Inferior parietal cortex (tissue), 1 donor: Measurements from ENCODE around the gene PLEKHA6.

Experiments
- DNase-seq: peaks from one replicate; pipeline ENCODE4 v3.0.0-alpha.2; 2016; ENCODE audit errors: extremely low spot score

Gene PLEKHA6

GRCh38 chr1:204286315-204286714 lies 73.4 kb downstream of the PLEKHA6 start:
- no peak for DNase-seq

DNA sequence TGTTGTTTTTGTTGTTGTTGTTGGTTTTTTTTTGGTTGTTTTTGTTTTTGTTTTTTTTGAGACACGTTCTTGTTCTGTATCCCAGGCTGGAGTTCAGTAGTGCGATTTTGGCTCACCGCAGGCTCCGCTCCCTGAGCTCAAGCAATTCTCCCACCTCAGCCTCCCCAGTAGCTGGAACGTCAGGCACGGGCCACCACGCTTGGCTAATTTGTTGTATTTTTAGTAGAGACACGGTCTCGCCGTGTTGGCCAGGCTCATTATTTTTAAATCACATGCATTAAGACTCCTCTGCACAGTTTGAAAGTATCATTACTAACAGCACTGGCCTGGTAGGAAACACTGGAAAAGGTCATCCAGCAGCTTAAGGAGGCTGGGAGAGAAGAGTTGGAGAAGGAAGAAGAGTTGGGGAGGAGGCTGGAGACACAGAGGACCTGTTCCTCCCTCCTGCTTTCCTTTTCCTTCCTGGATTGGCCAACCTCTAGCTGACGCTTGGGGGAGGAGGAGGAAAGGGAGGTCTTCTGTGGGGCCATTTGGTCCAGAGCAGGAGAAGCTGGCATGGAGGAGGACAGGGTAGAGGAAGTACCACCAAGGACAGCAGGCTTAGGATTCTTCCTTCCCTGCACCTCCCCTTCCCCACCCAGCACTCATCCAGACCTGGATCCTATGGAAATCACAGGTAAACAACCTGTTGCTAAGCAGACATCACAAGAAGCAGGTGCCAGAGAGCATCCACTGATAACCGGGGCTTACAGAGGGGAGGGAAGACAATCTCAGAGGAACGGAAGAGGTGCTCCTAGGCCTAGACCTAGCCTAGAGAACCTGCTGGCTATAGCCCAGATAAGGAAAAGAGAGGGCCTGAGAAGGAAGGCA lies 74.1 kb downstream of the PLEKHA6 start:
- DNase-seq, result no peak

GRCh38 chr1:204284929-204285328 lies 74.8 kb downstream of the PLEKHA6 start:
- no peak for DNase-seq

DNA sequence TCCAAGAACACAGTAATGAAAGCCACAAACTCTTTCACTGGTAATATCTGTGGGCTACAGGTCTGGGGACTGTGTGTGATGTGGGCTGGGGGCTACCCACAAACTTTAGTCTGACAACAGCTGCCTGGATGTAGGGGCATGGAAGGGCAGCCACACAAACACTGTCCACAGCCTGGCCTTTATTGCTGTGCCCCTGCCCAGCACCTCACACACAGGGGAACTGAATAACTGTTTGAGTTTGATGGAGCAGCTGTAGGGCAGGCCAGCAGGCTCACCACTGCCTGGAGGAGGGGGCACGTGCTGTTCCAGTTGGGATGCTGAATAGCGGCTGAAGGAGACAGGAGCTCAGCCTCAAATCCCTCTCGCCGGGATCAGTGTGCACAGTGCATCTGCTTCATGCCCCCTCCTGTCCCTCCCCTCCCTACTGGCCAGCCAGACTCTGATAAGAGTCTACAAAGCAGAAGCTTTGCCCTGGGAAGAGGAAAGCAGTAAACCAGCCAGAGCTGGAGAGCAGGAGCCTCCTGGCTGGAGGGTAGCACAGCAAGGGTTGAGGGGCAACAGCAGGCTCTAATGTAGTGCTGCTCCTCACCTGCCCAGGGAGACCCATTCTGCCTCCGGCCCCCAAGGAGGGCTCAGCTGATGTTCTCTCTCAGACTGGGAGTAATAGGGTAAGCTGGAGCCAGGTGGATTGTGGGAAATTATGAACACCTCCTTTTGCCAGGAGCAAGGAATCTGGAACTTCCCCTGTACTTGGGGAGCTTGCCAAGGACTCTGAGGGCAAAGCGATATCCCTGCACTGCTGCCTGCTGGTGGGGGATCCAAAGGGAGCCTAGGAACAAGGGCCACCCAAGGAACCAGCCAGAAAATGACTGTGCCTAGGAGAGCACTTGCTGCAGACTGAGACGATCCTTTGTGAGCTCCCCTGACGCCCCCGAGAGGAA lies 75.7 kb downstream of the PLEKHA6 start:
- no peak for DNase-seq

DNA sequence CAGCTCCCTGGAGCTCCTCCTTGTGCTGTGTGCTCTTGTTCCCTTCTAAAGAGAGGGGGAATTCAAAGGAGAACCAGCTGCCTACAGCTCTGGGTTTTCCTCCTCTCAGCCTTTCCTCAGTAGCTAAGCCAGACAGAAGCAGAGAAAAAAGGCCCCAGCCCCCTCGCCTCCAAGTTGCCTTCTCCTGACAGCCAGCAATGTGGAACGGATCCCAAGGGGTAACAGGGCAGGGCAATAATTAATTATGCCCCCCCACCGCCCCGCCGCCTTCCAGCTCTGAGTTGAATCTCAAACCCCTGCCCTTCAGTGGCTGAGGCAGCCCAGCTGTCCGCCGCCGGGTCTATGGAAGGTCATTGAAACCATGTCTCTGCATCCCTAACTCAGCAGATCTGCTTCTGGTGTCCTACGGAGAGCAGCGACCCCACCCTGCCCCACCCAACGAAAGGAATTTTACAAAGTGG lies 76.9 kb downstream of the PLEKHA6 start:
- DNase-seq, result no peak

DNA sequence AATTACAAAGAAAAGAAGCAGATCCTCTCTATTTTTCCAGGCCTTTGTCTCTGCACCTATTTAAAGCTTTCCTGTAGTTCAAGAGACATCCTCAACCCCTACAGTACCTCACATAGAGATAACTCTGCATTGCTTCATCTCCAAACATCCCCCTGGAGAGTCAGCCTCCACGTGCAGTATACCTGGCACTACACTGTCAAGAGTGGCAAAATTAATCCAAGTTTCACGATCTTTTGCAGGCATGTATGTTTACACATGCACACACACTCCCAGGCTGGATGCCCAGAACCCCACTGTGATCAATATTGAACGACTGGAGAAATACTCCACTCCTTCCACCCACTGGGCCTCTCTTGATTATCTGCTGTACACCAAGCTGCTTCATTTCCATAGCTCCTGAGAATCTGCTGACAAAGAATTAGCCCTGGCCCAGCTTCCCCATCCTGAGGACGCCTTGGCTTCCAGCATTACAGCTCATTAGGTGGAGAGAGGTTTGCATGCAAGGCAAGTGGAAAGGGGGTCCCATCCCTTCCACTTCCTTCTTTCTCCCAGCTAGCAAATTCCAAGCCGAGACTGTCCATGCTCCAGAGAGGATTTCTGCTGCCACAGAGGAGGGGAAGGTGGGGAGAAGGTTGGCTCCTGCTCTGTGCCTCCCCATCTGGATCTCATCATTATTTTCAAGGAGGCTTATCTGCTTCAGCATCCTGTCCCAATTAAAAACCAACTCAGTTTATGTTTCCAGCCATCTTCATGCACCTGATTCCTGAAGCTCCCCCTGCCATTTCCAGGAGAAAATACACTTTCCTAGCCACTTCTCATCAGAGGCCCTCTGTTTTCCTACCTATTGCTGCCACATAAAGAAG lies 79.4 kb downstream of the PLEKHA6 start:
- DNase-seq, result no peak

GRCh38 chr1:204278958-204279357 lies 80.8 kb downstream of the PLEKHA6 start:
- DNase-seq, result no peak

DNA sequence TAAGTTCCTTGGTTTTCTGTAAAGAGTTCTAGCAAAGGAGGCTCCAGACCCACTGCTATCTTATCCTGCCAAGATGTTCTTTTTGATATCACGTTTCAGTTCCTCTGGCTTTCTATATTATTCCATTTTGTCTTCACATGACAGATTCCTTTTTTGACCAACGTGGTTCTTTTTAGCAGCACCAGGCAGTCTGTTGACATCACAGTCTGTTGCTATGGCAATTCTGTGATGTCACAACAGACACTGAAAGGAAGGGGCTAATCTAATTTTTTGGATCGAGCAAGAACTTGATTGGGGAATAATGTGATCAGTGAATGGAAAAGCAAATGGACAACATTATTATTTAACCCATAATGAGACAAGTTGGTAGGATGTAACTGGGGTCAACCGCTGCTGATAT lies 81.5 kb downstream of the PLEKHA6 start:
- DNase-seq, result no peak

DNA sequence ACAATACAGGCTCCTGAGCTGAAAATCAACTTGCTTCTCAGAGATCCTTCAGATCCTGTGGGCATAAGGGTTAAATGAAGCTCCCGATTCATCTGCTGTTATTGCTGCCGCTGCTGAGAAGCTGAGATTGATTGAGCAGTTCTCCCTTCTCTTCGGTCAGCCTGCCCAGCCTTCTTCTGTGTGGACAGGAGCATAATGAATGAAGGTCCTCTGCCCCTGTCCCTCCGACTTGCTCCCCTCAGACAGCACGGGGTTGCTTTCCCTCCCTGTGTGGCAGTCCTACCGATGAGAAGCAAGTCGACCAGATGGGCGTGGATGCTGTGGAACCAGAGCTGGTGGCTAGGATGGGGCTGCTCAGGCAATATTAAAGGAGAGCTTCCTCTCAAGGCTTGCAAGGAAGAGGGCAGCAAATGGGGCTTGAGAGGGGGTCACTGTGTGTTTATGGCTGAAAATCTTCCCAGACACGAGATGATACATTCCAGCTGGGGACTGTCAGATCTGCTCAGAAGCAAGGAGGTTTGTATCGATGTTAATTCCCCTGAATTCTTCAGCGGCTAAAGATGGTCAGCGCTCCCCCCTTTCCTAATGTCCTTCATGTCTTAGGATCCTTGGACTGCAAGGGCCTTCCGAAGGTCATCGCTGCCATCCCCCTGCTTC lies 82.0 kb downstream of the PLEKHA6 start:
- DNase-seq, result no peak

DNA sequence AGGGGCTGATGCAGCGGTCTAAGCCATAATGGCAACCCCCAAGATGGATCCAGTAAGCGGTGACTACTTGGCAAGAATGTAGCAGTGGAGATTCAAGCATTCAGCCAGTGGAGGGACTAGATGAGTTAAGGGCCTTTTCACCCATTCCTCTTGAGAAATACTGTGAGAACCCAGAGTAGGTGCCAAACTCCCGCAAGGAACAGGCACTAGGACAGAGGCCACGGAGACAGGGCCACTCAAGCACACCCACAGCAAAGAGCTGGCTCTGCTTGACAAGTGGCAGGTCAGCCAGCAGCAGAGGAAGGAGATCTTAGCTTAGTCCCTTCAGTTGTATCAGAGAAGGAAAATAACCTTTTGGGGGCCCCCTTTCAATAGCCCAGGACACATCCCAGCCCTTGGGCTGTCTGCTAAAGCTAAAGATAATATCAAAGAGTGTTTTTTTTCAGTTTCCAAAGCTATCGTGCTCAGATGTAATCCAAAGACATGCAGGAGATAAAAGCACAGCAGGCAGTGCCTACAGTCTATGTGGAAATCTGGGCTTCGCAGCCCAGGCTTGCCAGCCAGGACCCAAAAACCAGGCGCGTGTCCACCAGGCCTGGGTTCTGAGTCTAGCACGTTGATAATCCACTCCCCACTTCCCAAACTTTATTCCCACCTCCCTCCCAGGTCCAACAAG lies 83.9 kb downstream of the PLEKHA6 start:
- DNase-seq, result no peak

- no peak for DNase-seq
Measured at GRCh38 chr1:204274446-204274845, 85.3 kb downstream of the PLEKHA6 start.

- no peak for DNase-seq
Measured at GRCh38 chr1:204272505-204272904, 87.2 kb downstream of the PLEKHA6 start.

GRCh38 chr1:204271970-204272369 lies 87.8 kb downstream of the PLEKHA6 start:
- no peak for DNase-seq

DNA sequence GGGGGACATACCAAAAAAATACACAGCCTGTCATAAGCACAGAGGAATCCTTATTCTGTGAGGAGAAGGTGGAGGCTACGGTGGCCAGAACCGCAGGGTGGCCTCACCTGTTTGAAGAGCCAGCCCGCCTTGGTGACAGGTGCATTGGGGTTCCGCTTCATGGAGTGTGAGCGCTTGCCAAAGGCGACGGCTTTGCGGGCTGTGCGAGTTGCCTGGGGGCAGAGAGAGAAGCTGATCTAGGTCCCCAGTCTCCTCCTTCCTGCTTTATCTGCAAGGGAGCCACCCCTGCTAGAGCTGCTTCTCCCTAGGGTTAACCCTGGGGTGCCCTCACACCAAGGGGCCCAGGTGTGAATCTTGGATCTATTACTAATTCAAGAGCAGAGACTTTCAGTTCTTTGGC lies 91.6 kb downstream of the PLEKHA6 start:
- no peak for DNase-seq

- peak; percentile 74 for DNase-seq
Measured at GRCh38 chr1:204267191-204267601, 92.5 kb downstream of the PLEKHA6 start.

- no peak for DNase-seq
Measured at GRCh38 chr1:204266504-204267034, 93.2 kb downstream of the PLEKHA6 start.

DNA sequence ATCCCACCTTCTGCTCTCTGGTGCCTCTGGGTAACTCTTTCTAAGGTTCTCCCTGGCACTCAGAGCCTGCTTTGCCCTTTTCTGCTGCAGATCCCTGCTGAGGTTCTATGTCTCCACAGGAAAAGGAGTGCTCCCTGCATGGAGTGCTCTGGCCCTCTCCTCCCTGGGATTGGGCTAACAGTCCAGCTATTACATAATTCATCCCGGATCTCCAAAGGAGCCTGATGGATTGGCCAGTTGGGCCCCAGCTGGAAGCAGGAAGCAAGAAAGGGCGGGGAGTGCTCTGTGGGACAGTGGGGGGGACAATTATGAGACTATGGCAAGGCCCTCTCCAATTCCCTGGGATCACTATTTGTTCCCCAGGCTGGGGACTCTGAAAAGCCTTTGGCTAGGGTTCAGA lies 94.1 kb downstream of the PLEKHA6 start:
- no peak for DNase-seq

DNA sequence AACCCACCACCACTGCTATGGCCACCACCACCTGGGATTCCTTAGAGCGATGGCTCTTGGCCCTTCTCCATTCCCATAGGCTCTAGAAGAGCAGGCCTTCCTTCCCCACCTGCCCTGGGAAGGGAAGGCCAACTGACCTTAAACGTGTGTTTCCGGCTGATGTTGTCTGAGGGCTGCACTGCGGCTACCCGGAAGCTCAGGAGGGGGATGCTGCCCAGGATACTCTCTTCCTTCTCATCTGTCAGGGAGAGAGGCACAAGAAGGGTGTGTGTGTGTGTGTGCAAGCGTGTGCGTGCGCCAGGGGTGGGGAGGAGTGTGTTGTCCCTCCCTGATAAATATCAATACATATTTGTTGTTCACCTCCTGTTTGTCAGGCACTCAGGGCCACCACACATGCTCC lies 94.9 kb downstream of the PLEKHA6 start:
- no peak for DNase-seq

DNA sequence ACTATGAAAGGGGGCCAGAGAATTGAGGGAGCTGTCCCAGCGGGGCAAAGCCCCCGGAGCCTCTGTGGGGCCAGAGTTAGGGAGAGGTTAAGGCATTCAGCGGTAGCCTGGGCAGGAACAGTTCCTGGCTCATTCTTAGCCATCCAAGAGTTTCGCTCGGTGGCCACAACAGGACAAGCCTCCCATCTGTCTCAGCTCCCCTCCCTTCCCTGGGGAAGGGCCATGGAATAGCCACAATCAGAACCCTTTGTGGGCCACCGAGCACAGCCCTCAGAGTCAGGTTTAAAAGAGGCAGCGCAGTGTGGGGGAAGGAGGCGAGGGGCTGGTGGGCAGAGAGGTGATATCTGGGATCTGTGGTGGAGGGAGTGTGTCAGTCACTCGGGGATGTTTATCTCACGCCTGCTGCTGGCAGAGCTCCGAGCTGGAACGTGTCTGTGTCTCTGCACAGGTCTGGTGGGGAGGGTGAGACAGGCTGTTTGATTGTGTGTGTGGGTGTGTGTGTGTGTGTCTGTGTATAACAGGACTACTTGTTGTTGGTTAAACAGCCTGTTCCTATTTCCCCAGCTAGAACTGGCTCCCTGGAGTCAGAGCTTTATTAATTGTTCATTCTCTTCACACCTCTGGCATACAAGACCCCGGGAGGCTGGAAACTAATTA lies 96.3 kb downstream of the PLEKHA6 start:
- no peak for DNase-seq
